HCT116 (cell line): ENCODE measurements around the gene SPDYE4.

Source experiments
- CTCF ChIP-seq, 3 experiments: fragments of 200-600 bp in 1 of 3; sonication (generic) in 1 of 3; IDR thresholded peaks in 2 of 3; conservative IDR thresholded peaks in 1 of 3; 2 replicates each; pipeline ENCODE4 v1.5.1; 2012 to 2017; ENCODE audit warnings: low read depth in 2 of 3, low read length in 2 of 3, antibody characterized with exemption in 1 of 3, borderline replicate concordance in 1 of 3, control low read depth in 1 of 3, mild to moderate bottlenecking in 1 of 3, mixed read lengths in 1 of 3, mixed run types in 1 of 3, moderate library complexity in 1 of 3; ENCODE audit not compliant: insufficient read depth in 1 of 3
- EZH2 ChIP-seq: fragments of 200-600 bp; sonication (generic); IDR thresholded peaks from 2 replicates; pipeline ENCODE4 v1.6.1; 2017; ENCODE audit warnings: antibody characterized with exemption, mixed run types
- POLR2A ChIP-seq: IDR thresholded peaks from 2 replicates; pipeline ENCODE4 v1.7.0; 2011; ENCODE audit warnings: borderline replicate concordance; ENCODE audit not compliant: insufficient read depth, insufficient read length; ENCODE audit errors: extremely low read depth
- ZFX ChIP-seq: fragments of 450-650 bp; IDR thresholded peaks from 2 replicates; pipeline ENCODE4 v1.6.1; 2017
- TF ChIP-seq, protein P1 (sequence below): IDR thresholded peaks from 2 replicates; pipeline ENCODE4 v1.6.1; 2012; ENCODE audit warnings: low read depth

GRCh38 chr17:8766731-8767130 is 8.4 kb upstream of the SPDYE4 start:
- TF ChIP-seq CTCF (IDR thresholded peaks at IDR 0.05 in 2 of 3, conservative IDR thresholded peaks at IDR 0.05 in 1 of 3; ENCODE audit: borderline replicate concordance in 1 of 3, insufficient read depth in 1 of 3, low read depth in 2 of 3, low read length in 2 of 3): no peak
- TF ChIP-seq POLR2A: no peak
- TF ChIP-seq, protein P1, sequence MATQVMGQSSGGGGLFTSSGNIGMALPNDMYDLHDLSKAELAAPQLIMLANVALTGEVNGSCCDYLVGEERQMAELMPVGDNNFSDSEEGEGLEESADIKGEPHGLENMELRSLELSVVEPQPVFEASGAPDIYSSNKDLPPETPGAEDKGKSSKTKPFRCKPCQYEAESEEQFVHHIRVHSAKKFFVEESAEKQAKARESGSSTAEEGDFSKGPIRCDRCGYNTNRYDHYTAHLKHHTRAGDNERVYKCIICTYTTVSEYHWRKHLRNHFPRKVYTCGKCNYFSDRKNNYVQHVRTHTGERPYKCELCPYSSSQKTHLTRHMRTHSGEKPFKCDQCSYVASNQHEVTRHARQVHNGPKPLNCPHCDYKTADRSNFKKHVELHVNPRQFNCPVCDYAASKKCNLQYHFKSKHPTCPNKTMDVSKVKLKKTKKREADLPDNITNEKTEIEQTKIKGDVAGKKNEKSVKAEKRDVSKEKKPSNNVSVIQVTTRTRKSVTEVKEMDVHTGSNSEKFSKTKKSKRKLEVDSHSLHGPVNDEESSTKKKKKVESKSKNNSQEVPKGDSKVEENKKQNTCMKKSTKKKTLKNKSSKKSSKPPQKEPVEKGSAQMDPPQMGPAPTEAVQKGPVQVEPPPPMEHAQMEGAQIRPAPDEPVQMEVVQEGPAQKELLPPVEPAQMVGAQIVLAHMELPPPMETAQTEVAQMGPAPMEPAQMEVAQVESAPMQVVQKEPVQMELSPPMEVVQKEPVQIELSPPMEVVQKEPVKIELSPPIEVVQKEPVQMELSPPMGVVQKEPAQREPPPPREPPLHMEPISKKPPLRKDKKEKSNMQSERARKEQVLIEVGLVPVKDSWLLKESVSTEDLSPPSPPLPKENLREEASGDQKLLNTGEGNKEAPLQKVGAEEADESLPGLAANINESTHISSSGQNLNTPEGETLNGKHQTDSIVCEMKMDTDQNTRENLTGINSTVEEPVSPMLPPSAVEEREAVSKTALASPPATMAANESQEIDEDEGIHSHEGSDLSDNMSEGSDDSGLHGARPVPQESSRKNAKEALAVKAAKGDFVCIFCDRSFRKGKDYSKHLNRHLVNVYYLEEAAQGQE: no peak
- TF ChIP-seq EZH2: no peak
- no peak for TF ChIP-seq ZFX
